Bronchial epithelial cell (primary cell): ENCODE measurements around the gene KCNK1. TPM values are rescaled to one million over a fixed set of nuclear protein-coding genes. Genes with fewer than 3 reads are reported as not detected.

ENCODE experiments used
- DNase-seq: peaks from one replicate; pipeline ENCODE4 v3.0.0-alpha.2; 2010; ENCODE audit warnings: low read depth
- FAIRE-seq: peaks from 2 replicates; lab custom pipeline; 2011; peaks lifted over from hg19 to GRCh38; lab: Jason Lieb, UNC
- H3K27me3 ChIP-seq: 2 replicates; pipeline ENCODE4 v1.5.1; 2011; ENCODE audit warnings: low read length; ENCODE audit not compliant: control insufficient read depth, insufficient read depth
- H3K36me3 ChIP-seq: 2 replicates; pipeline ENCODE4 v1.5.1; 2011; ENCODE audit warnings: low read length; ENCODE audit not compliant: control insufficient read depth, insufficient read depth
- H3K4me3 ChIP-seq: 2 replicates; pipeline ENCODE4 v1.5.1; 2011; ENCODE audit warnings: mild to moderate bottlenecking, low read depth, low read length, control low read depth
- total RNA-seq: library from RNA; depleted of rRNA; stranded (reverse); fragments of >200 nt; gene quantifications from 2 replicates; pipeline ENCODE4 v1.2.1, GENCODE V29; 2014
- TF ChIP-seq, protein P1 (sequence below): IDR thresholded peaks from 2 replicates; pipeline ENCODE4 v1.5.1; 2011; ENCODE audit warnings: mild to moderate bottlenecking, moderate library complexity, low read length, control low read depth, inconsistent platforms; ENCODE audit not compliant: insufficient read depth, severe bottlenecking

Gene KCNK1
- total RNA-seq, 1 donor from 2014 or later: 25.8 TPM

- no peak for FAIRE-seq
- H3K4me3 ChIP-seq: no peak overlapping the region
- no peak for DNase-seq
- no peaks in the 10 kb centered on the region for H3K27me3 ChIP-seq
- peaks cover 3% of the 10 kb centered on the region for H3K36me3 ChIP-seq
- TF ChIP-seq, protein P1, sequence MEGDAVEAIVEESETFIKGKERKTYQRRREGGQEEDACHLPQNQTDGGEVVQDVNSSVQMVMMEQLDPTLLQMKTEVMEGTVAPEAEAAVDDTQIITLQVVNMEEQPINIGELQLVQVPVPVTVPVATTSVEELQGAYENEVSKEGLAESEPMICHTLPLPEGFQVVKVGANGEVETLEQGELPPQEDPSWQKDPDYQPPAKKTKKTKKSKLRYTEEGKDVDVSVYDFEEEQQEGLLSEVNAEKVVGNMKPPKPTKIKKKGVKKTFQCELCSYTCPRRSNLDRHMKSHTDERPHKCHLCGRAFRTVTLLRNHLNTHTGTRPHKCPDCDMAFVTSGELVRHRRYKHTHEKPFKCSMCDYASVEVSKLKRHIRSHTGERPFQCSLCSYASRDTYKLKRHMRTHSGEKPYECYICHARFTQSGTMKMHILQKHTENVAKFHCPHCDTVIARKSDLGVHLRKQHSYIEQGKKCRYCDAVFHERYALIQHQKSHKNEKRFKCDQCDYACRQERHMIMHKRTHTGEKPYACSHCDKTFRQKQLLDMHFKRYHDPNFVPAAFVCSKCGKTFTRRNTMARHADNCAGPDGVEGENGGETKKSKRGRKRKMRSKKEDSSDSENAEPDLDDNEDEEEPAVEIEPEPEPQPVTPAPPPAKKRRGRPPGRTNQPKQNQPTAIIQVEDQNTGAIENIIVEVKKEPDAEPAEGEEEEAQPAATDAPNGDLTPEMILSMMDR: no peak
These were observed 18.0 kb downstream of the KCNK1 start for GRCh38 chr1:233631810-233632405.

GRCh38 chr1:233632436-233632835 is 18.5 kb downstream of the KCNK1 start:
- no peak for FAIRE-seq
- H3K4me3 ChIP-seq: no peak overlapping the region
- H3K27me3 ChIP-seq: no peaks in the 10 kb centered on the region
- DNase-seq: no peak
- H3K36me3 ChIP-seq: peaks cover 5% of the 10 kb centered on the region
- TF ChIP-seq, protein P1: no peak

GRCh38 chr1:233635765-233636502 is 22.0 kb downstream of the KCNK1 start:
- Histone ChIP-seq H3K27me3 (no peaks in the 10 kb centered on the region), H3K4me3 (no peak overlapping the region), H3K36me3 (peaks cover 4% of the 10 kb centered on the region)
- no peak for FAIRE-seq
- TF ChIP-seq, protein P1: no peak
- peak; percentile 52 for DNase-seq

DNA sequence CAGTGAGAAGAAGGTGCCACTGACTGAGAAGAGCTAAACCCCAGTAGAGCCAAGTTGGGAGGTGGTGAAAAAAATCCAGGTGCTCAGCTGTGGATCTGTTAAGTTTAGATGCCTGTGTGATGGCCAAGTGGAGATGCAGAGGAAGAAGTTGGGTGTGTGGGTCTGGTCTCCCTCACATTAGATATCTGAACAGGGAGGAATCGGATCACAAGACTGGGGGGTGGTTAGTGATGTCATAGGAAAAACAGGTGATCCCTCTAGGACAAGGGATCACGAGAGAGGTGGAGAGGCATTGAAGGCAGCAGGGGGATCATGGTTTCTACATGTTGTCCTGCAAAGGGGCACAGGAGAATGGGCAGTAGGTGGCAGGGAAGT is 22.6 kb downstream of the KCNK1 start:
- Histone ChIP-seq H3K36me3 (peaks cover 4% of the 10 kb centered on the region), H3K4me3 (no peak overlapping the region), H3K27me3 (no peaks in the 10 kb centered on the region)
- FAIRE-seq: no peak
- no peak for DNase-seq
- TF ChIP-seq, protein P1: no peak

DNA sequence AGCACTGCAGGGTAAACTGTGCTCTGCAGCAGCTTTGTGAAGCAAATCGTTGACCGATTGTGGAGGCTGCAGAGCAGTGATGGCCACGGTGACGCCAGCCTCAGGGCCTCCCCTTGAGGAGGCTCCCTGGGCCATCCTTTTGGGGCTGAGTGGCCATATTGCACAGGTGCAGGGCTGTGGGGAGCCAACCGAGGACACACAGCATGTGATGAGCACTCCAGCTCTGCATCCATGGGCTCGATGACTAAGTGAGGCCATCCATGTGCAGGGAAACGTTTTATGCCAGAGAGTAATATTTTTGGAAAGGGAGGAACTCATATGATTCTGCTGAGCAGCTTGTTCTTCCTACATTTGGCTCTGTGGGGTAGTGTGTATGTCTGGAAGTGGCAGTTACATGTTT is 24.6 kb downstream of the KCNK1 start:
- Histone ChIP-seq H3K4me3 (no peak overlapping the region), H3K27me3 (no peaks in the 10 kb centered on the region), H3K36me3 (peaks cover 4% of the 10 kb centered on the region)
- FAIRE-seq (peak; percentile 32), DNase-seq (no peak)
- TF ChIP-seq, protein P1: no peak
